ENCODE results near the gene GAS7.

DNA sequence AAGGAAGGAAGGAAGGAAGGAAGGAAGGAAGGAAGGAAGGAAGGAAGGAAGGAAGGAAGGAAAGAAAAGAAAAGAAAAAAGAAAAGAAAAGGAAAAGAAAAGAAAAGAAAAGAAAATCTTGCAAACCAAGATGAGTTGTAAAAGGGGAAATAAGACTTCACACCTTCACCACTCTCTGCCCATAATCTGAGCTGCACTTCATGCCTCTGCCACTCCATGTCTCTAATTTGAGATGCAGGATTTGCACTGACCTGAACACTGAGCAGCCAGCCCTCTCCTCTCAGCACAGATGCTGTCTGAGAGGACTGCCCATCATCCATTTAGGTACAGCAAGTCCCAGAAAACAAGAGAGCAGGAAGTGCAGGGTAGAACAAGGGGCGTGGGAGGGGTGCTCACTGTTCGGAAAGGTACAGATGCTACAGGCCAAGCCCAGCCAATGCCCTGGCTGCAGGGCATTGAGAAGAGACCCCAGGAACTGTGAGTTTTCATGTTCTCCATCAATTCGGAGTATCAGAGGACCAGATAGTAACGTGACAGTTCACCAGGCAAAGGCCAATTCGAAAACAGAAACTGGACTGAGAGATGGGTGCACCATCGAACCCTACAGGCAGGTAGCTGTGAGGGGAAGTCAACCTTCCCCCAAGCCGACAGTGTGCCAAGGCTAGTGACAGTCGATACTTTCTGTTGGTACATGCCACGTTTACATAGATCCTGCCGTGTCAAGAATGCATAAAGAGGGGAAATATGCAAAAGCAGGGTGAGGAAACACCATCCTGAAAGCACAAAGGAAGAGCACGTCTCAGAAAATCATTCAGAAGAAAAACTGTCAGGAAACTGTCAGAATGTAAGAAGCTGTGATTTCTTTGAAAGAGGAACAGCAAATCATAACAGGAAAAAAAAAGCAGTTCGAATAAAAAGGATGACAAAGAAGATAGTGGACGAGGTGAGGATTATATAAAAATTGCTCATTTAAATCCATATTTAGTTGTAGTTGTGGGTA is 151.3 kb downstream of the GAS7 start:
- no peak for TF ChIP-seq EZH2 (IDR thresholded peaks at IDR 0.05; ENCODE audit: borderline replicate concordance, low read length)
- no peak for TF ChIP-seq CTCF (conservative IDR thresholded peaks at IDR 0.05 in 1 of 2, IDR thresholded peaks at IDR 0.05 in 1 of 2; ENCODE audit: extremely low read depth in 1 of 2, insufficient read depth in 1 of 2, low read depth in 1 of 2, low read length in 2 of 2)
